IMR-90 (cell line): Measurements from ENCODE around the gene ALG1. TPM values are rescaled to one million over a fixed set of nuclear protein-coding genes. Genes with fewer than 3 reads are reported as not detected.

ENCODE experiments used
- ATAC-seq: fragments of 200-7000 bp; cut with Tn5 transposase; 2 replicates; pipeline ENCODE4 v1.9.1; 2020; ENCODE audit warnings: low read depth, mild to moderate bottlenecking, moderate library complexity
- BruUV-seq: library from RNA; stranded (reverse); fragments of 400-500 nt; replicated peaks from 2 replicates; lab custom pipeline; 2021; lab: Mats Ljungman, UMichigan
- CTCF ChIA-PET: fragments of 300-600 bp; formaldehyde crosslinking; extraction: SDS; loops from one replicate; lab custom pipeline; 2021; ENCODE audit warnings: antibody characterized with exemption; lab: Yijun Ruan, JAX
- POLR2A ChIA-PET: fragments of 300-600 bp; sonication (Branson Sonifier 250); formaldehyde crosslinking; loops from one replicate; lab custom pipeline; 2022; ENCODE audit warnings: antibody characterized with exemption; ENCODE audit not compliant: unreplicated experiment; lab: Charles Lee
- DNase-seq: peaks from one replicate; pipeline ENCODE4 v3.0.0; 2013
- H2AFZ ChIP-seq: replicated peaks from 2 replicates; pipeline ENCODE3; 2013; ENCODE audit warnings: low read length, mild to moderate bottlenecking; ENCODE audit not compliant: poor library complexity
- H2AK5ac ChIP-seq: 2 replicates; pipeline ENCODE4 v1.6.1; 2013; ENCODE audit warnings: low read depth, low read length, inconsistent platforms
- H2AK9ac ChIP-seq: replicated peaks from 2 replicates; pipeline ENCODE3; 2013; ENCODE audit warnings: mild to moderate bottlenecking, low read depth, low read length, moderate library complexity; ENCODE audit not compliant: poor library complexity
- H2BK120ac ChIP-seq: 2 replicates; pipeline ENCODE4 v1.6.1; 2013; ENCODE audit warnings: low read depth, low read length, inconsistent platforms
- H2BK15ac ChIP-seq: 3 replicates; pipeline ENCODE4 v1.6.1; 2013; ENCODE audit warnings: low read depth, low read length, inconsistent platforms
- H2BK20ac ChIP-seq: 2 replicates; pipeline ENCODE4 v1.6.1; 2013; ENCODE audit warnings: low read depth, mild to moderate bottlenecking, inconsistent platforms, low read length, moderate library complexity
- H2BK5ac ChIP-seq: 2 replicates; pipeline ENCODE4 v1.6.1; 2013; ENCODE audit warnings: mild to moderate bottlenecking, low read depth, low read length, inconsistent platforms; ENCODE audit not compliant: poor library complexity, severe bottlenecking
- H3K14ac ChIP-seq: replicated peaks from 2 replicates; pipeline ENCODE4 v1.6.1; 2013; ENCODE audit warnings: low read depth, low read length, inconsistent platforms
- H3K18ac ChIP-seq: 2 replicates; pipeline ENCODE4 v1.6.1; 2013; ENCODE audit warnings: low read depth, low read length, control low read depth
- H3K23ac ChIP-seq: 2 replicates; pipeline ENCODE4 v1.6.1; 2013; ENCODE audit warnings: low read depth, low read length, inconsistent platforms
- H3K27ac ChIP-seq: 2 replicates; pipeline ENCODE4 v1.5.1; 2013; ENCODE audit warnings: mild to moderate bottlenecking, control low read depth, low read length; ENCODE audit not compliant: insufficient read depth
- H3K27me3 ChIP-seq: 2 replicates; pipeline ENCODE4 v1.6.1; 2013; ENCODE audit warnings: low read length; ENCODE audit not compliant: control insufficient read depth, insufficient read depth
- H3K36me3 ChIP-seq: 2 replicates; pipeline ENCODE4 v1.6.1; 2013; ENCODE audit warnings: low read length, mixed read lengths; ENCODE audit not compliant: control insufficient read depth, insufficient read depth
- H3K4ac ChIP-seq: 2 replicates; pipeline ENCODE4 v1.6.1; 2013; ENCODE audit warnings: low read depth, low read length, inconsistent platforms
- H3K4me1 ChIP-seq: 2 replicates; pipeline ENCODE4 v1.6.1; 2013; ENCODE audit warnings: low read length, mixed read lengths; ENCODE audit not compliant: control insufficient read depth, insufficient read depth
- H3K4me2 ChIP-seq: 2 replicates; pipeline ENCODE4 v1.6.1; 2013; ENCODE audit warnings: low read depth, mild to moderate bottlenecking, control low read depth, low read length, moderate library complexity
- H3K4me3 ChIP-seq: 2 replicates; pipeline ENCODE4 v1.5.1; 2013; ENCODE audit warnings: low read depth, mild to moderate bottlenecking, control low read depth, low read length, moderate library complexity; ENCODE audit not compliant: insufficient read depth
- H3K56ac ChIP-seq: 2 replicates; pipeline ENCODE4 v1.6.1; 2013; ENCODE audit warnings: low read length, inconsistent platforms; ENCODE audit not compliant: insufficient read depth; ENCODE audit errors: extremely low read depth
- H3K79me1 ChIP-seq, 2 experiments: 2 replicates each; pipeline ENCODE4 v1.6.1; 2013; ENCODE audit warnings: low read length in 2 of 2, inconsistent platforms in 1 of 2, low read depth in 1 of 2
- H3K9ac ChIP-seq: 2 replicates; pipeline ENCODE4 v1.6.1; 2013; ENCODE audit warnings: low read depth, low read length, control low read depth
- H3K9me1 ChIP-seq: 2 replicates; pipeline ENCODE4 v1.6.1; 2013; ENCODE audit warnings: low read length, inconsistent platforms; ENCODE audit not compliant: insufficient read depth
- H3K9me3 ChIP-seq: 2 replicates; pipeline ENCODE4 v1.6.1; 2013; ENCODE audit warnings: low read length; ENCODE audit not compliant: control insufficient read depth, insufficient read depth
- H4K20me1 ChIP-seq: 2 replicates; pipeline ENCODE4 v1.6.1; 2013; ENCODE audit warnings: low read length, inconsistent platforms; ENCODE audit not compliant: insufficient read depth
- H4K5ac ChIP-seq: 2 replicates; pipeline ENCODE4 v1.6.1; 2013; ENCODE audit warnings: mild to moderate bottlenecking, low read depth, low read length, control low read depth
- H4K8ac ChIP-seq, 2 experiments: 2 replicates each; pipeline ENCODE4 v1.6.1; 2013; ENCODE audit warnings: low read depth in 2 of 2, low read length in 2 of 2, control low read depth in 1 of 2, inconsistent platforms in 1 of 2
- H4K91ac ChIP-seq: 2 replicates; pipeline ENCODE4 v1.6.1; 2013; ENCODE audit warnings: low read depth, low read length, inconsistent platforms; ENCODE audit not compliant: insufficient read depth
- BHLHE40 ChIP-seq: fragments of 150-350 bp; IDR thresholded peaks from 2 replicates; pipeline ENCODE4 v1.6.1; 2016; ENCODE audit warnings: mild to moderate bottlenecking, low read depth, low read length
- NFE2L2 ChIP-seq: fragments of 150-350 bp; IDR thresholded peaks from 2 replicates; pipeline ENCODE4 v1.6.1; 2016; ENCODE audit warnings: low read depth, mild to moderate bottlenecking, low read length
- RCOR1 ChIP-seq: IDR thresholded peaks from 2 replicates; pipeline ENCODE4 v1.6.1; 2012; ENCODE audit warnings: mild to moderate bottlenecking, low read length, improper control_type of control experiment; ENCODE audit not compliant: insufficient replicate concordance
- WGBS, 2 experiments: methylation state at CpG; one replicate each; pipeline versions ENCODE4 v1.1.5 to v1.1.7; 2013; ENCODE audit warnings: missing lambda C conversion rate in 2 of 2; ENCODE audit not compliant: insufficient read length in 1 of 2; ENCODE audit errors: extremely low coverage in 2 of 2; 5-methylcytosine and 5-hydroxymethylcytosine counted together
- dilution Hi-C: fragments of 300-500 bp; cut with HindIII; formaldehyde crosslinking; loops from one replicate; pipeline ENCODE4 v1.14.3; 2018; ENCODE audit warnings: low sequenced_read_pairs; ENCODE audit not compliant: unreplicated experiment
- in situ Hi-C: fragments of 300-500 bp; cut with MboI; formaldehyde crosslinking; loops from 3 replicates; pipeline ENCODE4 v1.14.3; 2019; ENCODE audit warnings: low sequenced_read_pairs, inconsistent platforms, mixed read lengths
- intact Hi-C: fragments of 100-400 bp; cut with micrococcal nuclease; formaldehyde crosslinking; loops from 2 replicates; pipeline ENCODE4 v1.10.0; 2022
- polyA plus RNA-seq, 3 experiments: library from polyadenylated mRNA; depleted of rRNA; stranded (reverse); fragments of >200 nt; gene quantifications; 2 replicates each; pipeline ENCODE4 v1.2.3, GENCODE V29; 2012; ENCODE audit warnings: low replicate concordance in 1 of 3
- total RNA-seq: library from RNA; depleted of rRNA; stranded (reverse); fragments of >200 nt; gene quantifications from 2 replicates; pipeline ENCODE4 v1.2.3, GENCODE V29; 2012

ALG1 gene
- total and polyA plus RNA-seq, 2 of the 4 experiments (the other 2 are of a cell fraction), result 30.9 to 41.0 TPM

DNA sequence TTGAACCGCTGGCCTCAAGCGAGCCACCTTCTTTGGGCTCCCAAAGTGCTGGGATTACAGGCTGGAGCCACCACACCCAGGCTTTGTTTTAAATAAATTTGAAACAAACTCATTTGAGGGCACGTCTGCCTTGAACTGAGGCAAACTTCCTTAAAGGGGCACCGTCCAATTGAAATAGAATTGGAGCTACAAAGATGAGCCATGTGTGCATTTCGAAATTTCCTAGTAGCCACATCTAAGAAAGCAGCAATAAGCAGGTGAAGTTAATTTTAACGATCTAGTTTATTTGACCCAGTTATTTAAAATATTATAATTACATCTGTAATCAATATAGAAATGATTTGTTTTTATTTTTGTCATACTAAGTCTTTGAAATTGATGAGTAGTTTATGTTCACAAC lies 5.1 kb upstream of the ALG1 start:
- DNase-seq (no peak), ATAC-seq (no peak)
- no peaks in the 10 kb centered on the region for H3K36me3 ChIP-seq
- TF ChIP-seq BHLHE40, result no peak
- no peak for TF ChIP-seq RCOR1
- no peak for TF ChIP-seq NFE2L2
- H3K14ac ChIP-seq, result no peak overlapping the region
- H2BK15ac ChIP-seq, result no peak overlapping the region
- BruUV-seq, result no TSS peak
- no peak overlapping the region for H3K9ac ChIP-seq
- H4K5ac ChIP-seq, result no peak overlapping the region
- intact Hi-C loops, result no loop called here
- H3K56ac ChIP-seq, result no peak overlapping the region
- H3K79me1 ChIP-seq, result no peaks in the 10 kb centered on the region
- H3K4me2 ChIP-seq, result no peak overlapping the region
- WGBS, 2 experiments, result 60% methylated on average over 1 of the region's 6 CpGs; no CpG with 5 or more reads in 1 of the 2 experiments
- H3K4me3 ChIP-seq, result no peak overlapping the region
- H4K20me1 ChIP-seq, result no peaks in the 10 kb centered on the region
- H4K91ac ChIP-seq, result no peak overlapping the region
- H3K9me1 ChIP-seq, result peaks cover 3% of the 10 kb centered on the region; the same call in 1 of the 2 replicates
- H2AK5ac ChIP-seq, result no peak overlapping the region
- H4K8ac ChIP-seq, result no peak overlapping the region
- H3K4me1 ChIP-seq, result peaks cover 6% of the 10 kb centered on the region; the same call in 1 of the 2 replicates
- H3K9me3 ChIP-seq, result no peaks in the 10 kb centered on the region
- no peak overlapping the region for H3K27ac ChIP-seq
- no peak overlapping the region for H2BK20ac ChIP-seq
- CTCF ChIA-PET, result interaction anchor here (1.3 kb wide), 1 partner anchor 18 kb away, joined by 4 read pairs; no protein-coding TSS in a partner anchor
- H3K4ac ChIP-seq, result no peak overlapping the region
- peaks cover 19% of the 10 kb centered on the region for H3K27me3 ChIP-seq
- H2AK9ac ChIP-seq, result no peak overlapping the region
- no peak overlapping the region for H3K18ac ChIP-seq
- in situ Hi-C loops, result no loop called here
- no peak overlapping the region for H2AFZ ChIP-seq
- POLR2A ChIA-PET, result no interaction called here
- no peak overlapping the region for H2BK120ac ChIP-seq
- no peak overlapping the region for H2BK5ac ChIP-seq
- dilution Hi-C loops, result no loop called here
- no peak overlapping the region for H3K23ac ChIP-seq
